GM04504 (cell line): ENCODE results near the gene LIN7A.

Experiments
- DNase-seq: peaks from one replicate; pipeline ENCODE4 v3.0.0-alpha.2; 2012; ENCODE audit warnings: low read depth

Gene LIN7A, protein sequence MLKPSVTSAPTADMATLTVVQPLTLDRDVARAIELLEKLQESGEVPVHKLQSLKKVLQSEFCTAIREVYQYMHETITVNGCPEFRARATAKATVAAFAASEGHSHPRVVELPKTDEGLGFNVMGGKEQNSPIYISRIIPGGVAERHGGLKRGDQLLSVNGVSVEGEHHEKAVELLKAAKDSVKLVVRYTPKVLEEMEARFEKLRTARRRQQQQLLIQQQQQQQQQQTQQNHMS

DNA sequence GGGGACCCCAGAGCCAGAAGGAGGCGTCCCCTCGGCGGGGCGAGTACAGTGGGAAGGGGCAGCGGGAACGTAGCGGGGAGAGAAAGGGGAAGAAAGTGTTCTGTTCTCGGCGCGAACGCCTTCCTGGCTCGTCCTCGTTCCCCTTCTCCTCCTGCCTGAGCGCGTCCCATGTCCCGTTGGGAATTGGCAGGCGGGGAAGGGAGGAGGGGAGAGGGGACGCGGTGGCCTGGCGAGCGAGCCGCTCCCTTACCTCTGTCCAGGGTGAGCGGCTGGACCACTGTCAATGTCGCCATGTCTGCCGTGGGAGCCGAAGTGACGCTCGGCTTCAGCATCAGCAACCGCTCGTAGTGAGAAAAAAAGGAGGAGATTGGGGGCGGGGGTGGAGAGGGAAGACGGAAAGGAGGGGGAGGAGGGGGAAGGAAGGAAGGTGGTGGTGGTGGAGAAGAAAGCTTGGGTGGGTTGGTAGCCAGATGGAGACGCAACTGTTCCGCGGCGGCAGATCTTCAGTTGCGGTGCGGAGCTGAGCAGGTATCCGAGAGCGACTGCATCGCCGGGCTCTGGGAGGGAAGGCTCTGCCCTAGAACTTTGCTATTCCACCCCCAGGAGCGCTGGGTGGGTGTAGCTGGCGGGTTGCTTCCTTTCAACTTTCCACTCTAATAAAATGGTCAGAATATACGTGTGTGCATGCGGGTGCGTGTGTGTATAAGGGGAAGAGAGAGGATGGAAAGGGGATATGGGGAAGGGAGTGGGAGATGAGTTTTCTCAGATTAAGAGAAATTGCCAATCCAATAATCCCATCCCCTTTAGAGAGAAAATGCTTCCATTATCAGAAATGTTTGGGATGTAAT lies at the start of gene LIN7A:
LIN7A (minus strand) TSS at position 544 of the 848 bp plus-strand sequence; CDS start at position 332, 212 bp downstream.
- DNase-seq, result peak; percentile 18

DNA sequence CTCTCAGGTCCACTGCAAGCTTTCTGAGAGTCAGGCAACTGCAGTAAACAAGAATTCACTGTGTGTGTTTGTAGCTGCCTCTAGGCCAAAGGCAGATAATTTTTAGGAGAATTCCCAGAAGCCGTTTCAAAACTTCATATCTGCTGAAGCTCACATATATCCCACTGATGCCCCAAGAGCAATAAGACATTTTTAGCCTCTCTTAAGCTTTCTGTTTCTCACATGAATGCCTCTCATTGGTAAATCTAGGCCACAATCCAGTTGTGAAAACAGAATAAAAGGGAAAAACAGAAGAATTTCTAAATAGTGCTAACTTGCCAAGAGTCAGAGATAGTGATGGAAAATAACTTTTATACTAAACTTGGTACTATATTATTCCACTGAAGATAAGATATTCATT lies 48.5 kb upstream of the LIN7A start:
- no peak for DNase-seq

DNA sequence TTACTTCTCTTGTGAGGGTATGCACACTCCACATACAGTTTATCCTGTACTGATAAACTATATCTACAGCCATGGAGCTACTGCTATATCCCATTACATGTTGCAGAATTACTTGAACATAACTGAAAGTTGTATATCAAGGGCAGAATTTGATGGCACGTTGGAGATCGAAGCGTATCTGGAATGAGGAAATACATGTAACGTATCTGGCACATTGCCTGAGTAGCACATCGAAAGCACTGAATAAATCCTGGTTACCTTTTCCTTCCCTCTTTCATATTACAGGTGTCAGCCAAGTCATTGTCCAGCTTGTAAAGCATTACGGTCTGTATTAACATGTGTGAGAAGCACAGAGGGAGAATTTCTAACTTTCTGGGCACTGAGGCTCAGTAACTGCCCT lies 42.1 kb upstream of the LIN7A start:
- DNase-seq, result no peak

DNA sequence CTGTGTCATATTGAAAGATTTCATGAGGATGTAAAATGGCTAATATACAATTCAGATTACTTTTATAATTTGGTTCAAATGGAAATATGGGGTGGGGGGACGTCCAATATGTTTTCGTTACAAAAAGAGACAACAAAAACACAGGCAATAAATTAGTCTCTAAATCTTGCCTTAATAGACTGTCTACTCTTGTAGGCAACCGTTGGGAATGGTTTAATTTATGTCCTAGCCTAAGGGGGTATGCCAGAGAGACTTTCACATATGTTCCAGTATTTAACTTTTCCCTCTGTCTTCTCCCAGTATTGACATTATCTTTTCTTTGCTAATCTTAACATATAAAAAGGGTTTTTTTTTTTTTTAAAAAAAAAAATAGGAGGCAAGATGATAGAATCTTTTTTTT lies 41.5 kb upstream of the LIN7A start:
- DNase-seq, result no peak

DNA sequence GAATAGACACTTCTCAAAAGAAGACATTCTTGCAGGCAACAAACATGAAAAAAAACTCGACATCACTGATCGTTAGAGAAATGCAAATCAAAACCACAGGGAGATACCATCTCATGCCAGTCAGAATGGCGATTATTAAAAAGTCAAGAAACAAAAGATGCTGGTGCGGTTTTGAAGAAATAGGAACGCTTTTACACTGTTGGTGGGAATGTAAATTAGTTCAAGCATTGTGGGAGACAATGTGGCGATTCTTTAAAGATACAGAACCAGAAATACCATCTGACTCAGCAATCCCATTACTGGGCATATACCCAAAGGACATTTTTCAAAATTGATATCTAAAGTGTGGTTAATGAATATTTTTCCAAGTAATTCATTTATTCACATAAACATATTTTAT lies 39.6 kb upstream of the LIN7A start:
- no peak for DNase-seq

DNA sequence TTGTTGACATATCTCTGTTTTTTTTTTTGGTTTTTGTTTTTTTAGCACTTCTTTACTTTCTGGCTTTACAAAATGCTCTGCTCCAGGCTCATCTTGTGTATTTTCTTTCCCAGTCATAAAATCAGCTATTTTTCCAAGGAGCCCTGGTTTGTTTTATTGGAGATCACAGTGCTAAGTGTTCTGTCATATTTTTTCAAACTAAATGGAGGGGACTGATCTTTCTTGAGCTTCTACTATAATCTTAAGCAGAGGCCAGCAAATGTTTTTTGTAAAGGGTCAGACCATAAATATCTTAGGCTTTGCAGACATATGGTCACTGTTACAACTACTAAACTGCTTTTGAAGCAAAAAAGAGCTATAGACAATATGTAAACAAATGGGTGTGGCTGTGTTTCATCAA lies 30.6 kb upstream of the LIN7A start:
- no peak for DNase-seq

DNA sequence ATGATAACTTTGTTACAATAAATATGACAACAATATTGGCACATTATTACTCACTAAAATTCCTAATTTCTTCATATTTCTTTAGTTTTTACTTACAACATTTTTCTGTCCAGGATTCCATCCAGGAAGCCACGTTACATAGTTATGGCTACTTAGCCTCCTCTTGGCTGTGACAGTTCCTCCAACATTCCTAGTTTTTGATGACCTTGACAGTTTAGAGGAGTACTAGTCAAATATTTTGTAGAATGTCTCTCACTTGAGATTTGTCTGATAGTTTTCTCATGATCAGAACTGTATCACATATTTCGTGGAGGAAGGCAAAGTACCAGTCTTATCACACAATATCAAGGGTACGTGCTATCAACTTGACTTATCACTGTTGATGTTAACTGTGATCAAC lies 29.8 kb upstream of the LIN7A start:
- no peak for DNase-seq

DNA sequence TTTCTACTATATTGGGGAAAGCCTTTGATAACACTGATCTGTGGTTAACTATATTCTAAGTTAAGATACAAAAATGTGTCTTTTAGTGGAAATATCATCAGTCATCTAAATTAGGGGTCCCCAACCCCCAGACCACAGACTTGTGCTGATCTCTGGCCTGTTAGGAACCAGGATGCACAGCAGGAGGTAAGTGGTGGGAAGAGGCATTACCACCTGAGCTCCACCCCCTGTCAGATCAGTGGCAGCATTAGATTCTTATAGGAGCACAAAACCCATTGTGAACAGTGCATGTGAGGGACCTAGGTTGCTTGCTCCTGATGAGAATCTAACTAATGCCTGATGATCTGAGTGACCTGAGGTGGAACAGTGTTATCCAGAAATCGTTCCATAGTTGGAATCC lies 28.3 kb upstream of the LIN7A start:
- DNase-seq, result no peak

DNA sequence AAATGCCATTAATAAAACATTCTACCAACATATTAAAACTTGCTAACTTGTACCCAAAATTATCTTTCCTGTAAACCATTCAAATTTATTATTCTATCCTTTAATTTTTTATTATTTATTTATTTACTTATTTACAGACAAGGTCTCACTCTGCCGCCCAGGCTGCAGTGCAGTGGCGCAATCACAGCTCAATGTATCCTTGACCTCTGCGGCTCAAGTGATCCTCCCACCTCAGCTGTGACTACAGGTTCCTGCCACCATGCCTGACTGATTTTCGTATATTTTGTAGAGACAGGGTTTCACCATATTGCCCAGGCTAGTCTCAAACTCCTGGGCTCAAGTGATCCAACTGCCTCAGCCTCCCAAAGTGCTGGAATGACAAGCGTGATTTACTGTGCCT lies 20.4 kb upstream of the LIN7A start:
- DNase-seq, result no peak

DNA sequence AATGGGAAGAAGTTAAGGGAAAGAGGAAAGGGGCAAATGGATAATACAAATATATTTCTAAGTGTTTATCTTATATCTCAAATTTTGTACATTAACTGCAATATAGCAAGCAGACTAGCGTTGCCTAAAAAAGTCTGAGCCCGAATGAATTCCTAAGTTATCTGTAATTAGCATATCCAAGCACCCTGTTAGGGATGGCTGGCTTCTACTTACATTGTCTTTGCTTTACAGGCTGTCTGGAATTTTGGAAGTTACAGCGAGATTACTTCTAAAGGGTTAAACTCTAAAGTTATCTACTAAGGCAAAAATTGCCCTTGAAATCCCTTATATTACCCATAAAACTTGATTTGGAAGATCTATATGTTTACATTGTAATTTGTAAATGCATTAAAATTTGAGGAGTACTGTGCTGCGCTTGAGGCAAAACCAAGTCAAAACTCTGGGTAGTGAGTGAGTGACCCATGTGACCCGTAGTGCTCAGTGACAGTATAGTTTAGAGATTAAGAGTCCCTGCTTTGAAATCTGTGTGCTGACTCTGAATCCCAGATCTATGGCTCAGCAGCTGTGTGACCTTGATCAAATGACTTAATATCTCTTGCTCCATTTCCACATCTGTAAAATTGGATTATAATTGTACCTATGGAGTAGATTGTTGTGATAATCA lies 17.3 kb upstream of the LIN7A start:
- DNase-seq, result no peak

DNA sequence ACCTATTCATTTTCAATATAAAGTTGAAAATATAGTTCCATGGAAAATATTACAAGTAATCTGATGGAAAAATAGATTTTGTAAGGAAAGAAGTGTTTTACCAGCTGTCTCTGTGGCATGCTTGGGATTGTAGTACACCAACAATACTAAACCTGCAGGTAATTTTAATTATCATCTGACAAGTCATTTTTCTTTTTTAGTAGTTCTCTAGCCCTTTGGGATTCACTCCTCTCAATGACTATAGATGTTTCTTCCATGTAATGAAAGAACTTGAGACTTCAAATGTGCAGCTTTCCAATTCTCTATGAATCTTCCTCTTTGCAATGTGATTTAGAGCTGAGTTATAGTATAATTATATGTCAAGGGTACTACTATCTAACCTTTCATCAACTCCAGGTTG lies 14.7 kb upstream of the LIN7A start:
- no peak for DNase-seq

DNA sequence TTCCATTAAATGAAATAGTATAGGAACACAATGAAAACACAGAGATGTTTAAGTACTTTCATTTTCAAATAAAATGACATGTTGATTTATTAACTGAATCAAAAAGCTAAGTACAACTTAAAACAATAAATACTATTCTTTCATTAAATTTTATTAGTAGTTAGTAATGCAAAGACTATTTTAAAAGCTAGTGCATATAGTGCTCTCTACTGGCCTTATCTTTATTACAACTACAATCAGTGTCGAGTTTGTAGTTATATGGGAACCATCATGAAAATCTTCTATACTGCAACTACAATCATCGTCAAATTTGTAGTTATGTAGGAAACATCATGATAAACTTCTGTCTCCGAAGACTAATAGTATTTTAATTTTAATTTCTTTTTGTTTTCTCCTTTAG lies 8.9 kb upstream of the LIN7A start:
- DNase-seq, result no peak

DNA sequence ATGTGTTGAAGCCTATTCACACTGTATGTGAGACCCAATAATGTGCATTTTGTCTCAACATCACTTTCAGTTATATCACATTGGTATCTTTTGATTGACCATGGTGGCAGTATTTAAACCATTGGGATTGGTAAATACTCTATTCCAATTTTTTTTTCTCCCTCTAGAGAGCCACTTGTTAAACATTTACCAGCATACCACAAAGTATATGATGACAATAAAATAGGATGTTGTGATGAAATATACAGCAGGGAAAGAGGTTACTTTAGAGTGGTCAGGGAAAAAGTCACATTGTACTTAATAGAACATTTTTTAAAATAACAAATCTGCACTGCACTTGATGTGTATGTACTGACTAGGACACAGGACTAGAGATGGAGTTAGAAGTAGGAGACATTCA lies 5.6 kb upstream of the LIN7A start:
- DNase-seq, result no peak

DNA sequence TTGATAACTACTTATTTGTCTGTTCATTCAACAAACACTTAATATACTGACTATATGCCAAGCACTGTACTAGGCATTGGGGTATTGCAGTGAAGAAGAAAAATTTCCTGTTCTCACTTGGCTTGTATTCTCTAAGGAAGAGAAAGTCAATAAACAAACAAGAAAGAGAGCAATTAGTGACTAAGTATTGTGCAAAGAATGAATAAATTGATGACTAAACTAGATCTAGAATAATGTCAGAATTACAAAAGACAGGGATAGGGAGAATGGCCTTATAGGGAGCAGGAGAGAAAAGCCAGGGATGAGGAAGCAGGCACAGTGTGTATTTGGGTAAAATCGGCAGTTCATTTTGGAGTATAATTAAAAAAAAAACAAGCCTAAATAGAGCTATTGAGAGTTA lies 4.2 kb upstream of the LIN7A start:
- DNase-seq, result no peak

DNA sequence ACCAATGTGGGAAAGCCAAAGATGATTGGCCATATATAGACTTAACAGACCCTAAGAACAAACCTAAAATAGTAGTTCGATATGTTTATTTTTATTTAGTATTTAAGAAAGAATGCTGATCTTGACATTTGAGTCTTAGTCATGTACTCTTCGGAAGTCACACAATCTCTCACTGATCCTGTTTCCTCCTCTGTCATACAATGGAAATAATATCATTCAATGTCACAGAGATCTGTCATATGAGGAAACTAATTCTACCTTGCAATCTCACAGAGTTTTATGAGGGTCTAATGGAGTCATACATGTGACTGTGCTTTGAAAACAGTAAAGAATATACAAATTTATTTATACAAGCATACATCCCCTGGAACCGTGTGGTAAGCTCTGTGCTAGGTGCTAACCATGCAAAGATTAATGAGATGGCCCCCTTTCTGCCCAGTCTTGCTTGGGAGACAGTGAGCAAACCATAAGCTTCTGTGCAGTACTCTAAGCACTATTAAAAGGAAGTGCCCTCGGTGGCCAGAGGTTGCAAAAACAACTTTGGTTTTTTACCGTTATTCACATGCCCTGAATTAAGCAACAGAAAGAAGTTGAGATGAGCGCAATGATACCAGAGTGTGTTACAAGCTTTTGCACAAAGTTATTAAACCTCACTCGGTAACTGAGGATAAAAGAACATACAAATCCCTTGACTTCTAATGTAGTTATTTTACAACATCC lies 1.7 kb upstream of the LIN7A start:
- DNase-seq, result no peak

DNA sequence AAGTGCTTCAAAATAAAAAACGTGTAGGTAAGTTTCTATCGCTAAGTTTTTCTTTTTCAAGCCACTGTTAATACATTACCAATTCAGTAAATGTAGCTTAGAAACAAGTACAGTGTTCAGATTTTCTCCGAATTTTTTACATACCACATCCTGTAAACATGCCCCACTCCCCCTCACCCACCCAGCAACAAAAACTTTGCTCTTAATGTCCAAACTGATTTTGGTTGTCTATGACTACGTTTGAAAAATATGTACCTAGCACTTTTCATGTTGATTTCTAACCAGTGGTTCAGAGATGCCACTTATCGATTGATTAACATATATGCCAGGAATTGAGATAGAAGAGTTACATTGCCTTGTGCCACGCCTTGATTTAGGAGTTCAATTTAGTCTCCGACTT lies 663 bp upstream of the LIN7A start:
- DNase-seq, result no peak

DNA sequence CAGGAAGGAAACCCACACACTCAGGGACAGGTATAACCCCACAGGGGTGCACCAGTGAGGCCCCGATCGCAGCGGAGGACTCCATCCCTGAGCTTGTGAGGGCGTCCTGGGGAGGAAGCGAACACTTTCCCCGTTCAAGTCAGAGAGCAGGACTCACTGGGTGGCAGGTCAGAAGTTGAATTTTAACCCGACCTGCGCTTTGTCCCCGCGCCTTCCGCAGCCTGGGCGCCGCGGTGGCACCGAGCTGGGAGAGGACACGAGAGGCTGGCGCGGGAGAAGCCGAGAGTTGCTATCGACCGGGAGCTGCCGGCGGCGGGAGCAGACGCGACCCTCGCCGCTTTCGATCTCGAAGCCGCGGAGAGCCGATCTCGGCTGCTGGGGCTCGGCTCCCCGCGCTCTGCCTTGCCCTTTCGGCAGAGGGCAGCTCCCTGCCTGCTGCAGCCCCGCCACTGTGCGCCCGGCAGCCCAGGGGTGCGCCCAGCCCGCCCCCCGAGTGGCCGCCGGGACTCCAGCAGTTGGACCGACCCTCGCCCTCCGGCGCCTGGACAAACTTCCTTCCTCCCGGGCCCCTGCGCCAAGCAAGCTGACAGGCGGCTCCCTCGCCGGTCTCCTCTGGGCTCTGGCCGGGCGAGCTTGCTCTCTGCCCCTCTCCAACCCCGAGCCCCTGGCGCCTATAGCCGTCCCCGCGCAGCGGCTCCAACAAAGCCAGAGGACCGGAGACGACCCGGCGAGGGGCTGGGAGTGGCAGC lies 918 bp downstream of the LIN7A start:
- peak; percentile 24 for DNase-seq

DNA sequence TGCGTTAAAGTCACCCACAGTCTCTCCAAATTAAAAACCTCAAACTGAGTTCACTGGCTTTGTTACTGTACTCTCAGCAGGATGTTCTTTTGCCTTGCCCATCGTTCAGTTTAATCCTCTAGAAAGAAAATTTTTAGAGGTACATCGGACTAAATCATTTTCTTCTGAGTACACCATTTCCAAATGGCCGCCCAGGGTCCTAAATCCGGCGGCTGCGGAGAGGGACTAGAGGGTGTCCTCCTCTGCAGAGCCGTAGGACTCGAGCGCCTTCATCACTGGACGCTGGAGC lies 1.4 kb downstream of the LIN7A start:
- peak; percentile 23 for DNase-seq

DNA sequence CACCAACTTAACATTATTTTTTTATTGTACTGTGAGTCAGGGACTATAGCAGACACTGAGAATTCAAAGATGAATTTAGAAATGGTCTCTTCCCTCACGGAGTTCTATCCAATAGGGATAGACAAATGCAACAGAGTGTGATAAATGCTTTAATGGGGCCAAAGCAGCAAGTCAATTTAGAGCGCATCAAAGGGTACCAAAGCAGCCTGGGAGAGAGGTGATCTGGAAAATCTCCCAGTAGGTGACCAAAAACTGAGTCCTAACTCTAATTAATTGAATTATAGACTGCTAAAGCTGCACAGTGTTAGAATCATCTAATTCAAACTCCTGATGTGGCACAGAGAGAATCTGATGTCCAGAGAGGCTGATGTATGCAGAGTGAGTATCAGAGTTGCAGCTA lies 2.6 kb downstream of the LIN7A start:
- DNase-seq, result no peak

DNA sequence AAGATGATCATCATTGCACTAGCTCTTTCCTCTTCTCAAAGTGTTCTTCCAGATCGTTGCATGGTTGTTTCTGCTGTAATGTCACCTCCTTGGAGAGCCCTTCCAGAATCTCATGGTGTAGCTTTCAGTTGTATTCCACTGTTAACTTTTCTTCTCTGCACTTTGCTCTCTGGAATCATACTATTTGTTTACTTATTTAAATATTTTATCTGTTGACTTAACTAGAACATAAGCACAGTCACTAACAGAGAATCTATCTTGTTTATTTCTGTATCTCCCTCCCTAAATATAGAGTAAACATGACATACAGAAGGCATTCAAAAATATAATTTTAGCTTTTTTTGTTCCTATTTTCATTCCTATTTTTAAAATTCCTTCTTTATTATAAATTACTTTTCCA lies 11.8 kb downstream of the LIN7A start:
- DNase-seq, result no peak

DNA sequence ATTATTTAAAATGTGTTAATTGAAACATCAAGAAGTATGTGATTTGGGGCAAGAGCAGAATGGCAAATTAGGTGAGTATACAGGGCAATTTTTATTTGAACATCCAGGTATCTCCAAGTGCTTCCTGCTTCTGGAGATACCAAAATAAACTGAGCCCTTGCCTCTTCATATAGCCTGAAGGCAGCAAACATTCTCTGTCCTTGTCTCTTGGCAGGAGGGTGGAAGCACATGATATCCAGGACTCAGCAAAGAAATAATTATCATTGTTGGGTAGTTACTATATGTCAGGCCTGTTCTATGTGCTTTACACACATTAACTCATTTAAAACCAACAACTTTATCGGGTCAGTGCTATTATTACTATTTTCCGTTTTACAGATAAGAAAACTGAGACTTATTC lies 12.5 kb downstream of the LIN7A start:
- no peak for DNase-seq

DNA sequence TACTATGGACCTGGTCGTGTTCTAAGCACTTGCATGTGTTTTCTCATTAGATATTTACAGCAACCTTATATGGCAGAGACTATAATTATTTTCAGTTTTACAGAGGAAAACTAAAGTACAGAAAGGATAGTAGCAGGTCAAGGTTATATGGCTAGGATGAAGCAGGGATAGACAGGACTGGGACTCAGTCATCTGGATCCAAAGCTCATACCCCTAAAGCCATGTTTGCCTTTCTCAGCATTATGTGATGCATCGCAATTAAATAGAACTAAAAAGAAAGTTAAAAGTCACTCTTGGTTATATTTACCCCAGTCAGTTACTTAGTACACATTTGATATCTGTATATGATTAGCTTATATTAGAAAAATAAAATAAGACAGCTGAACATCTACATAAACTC lies 13.3 kb downstream of the LIN7A start:
- DNase-seq, result no peak
